Measurements from ENCODE around the gene TRIM54.

DNA sequence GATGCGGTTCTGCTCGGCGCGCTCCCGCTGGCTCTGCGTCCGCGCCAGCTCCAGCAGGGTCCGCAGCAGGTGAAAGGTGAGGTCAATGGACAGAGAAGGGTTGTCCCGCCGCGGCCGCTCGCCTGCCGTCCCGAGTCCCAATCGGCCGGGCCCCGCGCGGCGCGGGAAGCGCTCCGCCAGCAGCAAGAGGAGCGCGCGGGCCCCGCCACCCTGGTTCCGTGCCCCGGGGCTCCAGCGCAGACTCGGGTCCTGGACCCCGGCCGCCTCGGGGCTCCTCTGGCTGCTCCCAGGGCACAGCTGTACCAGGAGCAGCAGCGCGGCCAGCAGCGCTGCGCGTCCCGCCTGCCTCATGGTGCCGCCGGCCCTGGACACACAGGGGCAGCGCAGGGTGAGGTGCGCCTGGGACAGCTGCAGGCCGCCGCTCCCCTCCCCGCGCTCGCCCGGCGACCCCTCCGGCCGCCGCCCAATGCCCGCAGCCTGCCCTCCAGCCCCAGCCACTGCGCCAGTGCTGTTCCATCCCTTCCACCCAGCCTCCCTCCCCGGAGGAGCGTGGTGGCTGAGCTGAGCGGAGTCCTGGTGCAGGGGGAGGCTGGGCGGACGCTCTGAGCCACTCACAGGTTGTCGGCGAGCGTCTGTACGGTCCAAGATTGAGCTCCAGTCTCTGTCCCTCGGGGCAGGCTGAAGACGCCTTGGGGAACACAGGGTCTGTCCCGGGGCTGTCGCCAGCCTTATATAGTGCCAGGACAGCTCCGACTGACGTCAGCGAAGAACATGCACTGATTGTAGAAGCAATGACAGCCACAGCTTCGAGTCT, 25.5 kb downstream of the TRIM54 start:
- TF ChIP-seq, protein P1, sequence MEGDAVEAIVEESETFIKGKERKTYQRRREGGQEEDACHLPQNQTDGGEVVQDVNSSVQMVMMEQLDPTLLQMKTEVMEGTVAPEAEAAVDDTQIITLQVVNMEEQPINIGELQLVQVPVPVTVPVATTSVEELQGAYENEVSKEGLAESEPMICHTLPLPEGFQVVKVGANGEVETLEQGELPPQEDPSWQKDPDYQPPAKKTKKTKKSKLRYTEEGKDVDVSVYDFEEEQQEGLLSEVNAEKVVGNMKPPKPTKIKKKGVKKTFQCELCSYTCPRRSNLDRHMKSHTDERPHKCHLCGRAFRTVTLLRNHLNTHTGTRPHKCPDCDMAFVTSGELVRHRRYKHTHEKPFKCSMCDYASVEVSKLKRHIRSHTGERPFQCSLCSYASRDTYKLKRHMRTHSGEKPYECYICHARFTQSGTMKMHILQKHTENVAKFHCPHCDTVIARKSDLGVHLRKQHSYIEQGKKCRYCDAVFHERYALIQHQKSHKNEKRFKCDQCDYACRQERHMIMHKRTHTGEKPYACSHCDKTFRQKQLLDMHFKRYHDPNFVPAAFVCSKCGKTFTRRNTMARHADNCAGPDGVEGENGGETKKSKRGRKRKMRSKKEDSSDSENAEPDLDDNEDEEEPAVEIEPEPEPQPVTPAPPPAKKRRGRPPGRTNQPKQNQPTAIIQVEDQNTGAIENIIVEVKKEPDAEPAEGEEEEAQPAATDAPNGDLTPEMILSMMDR (IDR thresholded peaks at IDR 0.05), result no peak
- TF ChIP-seq MYBL2 (CRISPR knock-in tag; IDR thresholded peaks at IDR 0.05) (no peak), CREB1 (CRISPR knock-in tag; IDR thresholded peaks at IDR 0.05) (no peak), KAT7 (CRISPR knock-in tag; IDR thresholded peaks at IDR 0.05; ENCODE audit: borderline replicate concordance) (no peak), NR3C1 (CRISPR knock-in tag; conservative IDR thresholded peaks at IDR 0.05; ENCODE audit: low read depth) (no peak), ATF3 (CRISPR knock-in tag; conservative IDR thresholded peaks at IDR 0.05) (no peak), ZNF121 (CRISPR knock-in tag; IDR thresholded peaks at IDR 0.05) (no peak)
- TF ChIP-seq, protein P2, sequence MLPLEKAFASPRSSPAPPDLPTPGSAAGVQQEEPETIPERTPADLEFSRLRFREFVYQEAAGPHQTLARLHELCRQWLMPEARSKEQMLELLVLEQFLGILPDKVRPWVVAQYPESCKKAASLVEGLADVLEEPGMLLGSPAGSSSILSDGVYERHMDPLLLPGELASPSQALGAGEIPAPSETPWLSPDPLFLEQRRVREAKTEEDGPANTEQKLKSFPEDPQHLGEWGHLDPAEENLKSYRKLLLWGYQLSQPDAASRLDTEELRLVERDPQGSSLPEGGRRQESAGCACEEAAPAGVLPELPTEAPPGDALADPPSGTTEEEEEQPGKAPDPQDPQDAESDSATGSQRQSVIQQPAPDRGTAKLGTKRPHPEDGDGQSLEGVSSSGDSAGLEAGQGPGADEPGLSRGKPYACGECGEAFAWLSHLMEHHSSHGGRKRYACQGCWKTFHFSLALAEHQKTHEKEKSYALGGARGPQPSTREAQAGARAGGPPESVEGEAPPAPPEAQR (CRISPR knock-in tag; IDR thresholded peaks at IDR 0.05), result no peak
- TF ChIP-seq, protein P3, sequence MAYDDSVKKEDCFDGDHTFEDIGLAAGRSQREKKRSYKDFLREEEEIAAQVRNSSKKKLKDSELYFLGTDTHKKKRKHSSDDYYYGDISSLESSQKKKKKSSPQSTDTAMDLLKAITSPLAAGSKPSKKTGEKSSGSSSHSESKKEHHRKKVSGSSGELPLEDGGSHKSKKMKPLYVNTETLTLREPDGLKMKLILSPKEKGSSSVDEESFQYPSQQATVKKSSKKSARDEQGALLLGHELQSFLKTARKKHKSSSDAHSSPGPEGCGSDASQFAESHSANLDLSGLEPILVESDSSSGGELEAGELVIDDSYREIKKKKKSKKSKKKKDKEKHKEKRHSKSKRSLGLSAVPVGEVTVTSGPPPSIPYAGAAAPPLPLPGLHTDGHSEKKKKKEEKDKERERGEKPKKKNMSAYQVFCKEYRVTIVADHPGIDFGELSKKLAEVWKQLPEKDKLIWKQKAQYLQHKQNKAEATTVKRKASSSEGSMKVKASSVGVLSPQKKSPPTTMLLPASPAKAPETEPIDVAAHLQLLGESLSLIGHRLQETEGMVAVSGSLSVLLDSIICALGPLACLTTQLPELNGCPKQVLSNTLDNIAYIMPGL (CRISPR knock-in tag; IDR thresholded peaks at IDR 0.05), result no peak
- TF ChIP-seq, protein P4, sequence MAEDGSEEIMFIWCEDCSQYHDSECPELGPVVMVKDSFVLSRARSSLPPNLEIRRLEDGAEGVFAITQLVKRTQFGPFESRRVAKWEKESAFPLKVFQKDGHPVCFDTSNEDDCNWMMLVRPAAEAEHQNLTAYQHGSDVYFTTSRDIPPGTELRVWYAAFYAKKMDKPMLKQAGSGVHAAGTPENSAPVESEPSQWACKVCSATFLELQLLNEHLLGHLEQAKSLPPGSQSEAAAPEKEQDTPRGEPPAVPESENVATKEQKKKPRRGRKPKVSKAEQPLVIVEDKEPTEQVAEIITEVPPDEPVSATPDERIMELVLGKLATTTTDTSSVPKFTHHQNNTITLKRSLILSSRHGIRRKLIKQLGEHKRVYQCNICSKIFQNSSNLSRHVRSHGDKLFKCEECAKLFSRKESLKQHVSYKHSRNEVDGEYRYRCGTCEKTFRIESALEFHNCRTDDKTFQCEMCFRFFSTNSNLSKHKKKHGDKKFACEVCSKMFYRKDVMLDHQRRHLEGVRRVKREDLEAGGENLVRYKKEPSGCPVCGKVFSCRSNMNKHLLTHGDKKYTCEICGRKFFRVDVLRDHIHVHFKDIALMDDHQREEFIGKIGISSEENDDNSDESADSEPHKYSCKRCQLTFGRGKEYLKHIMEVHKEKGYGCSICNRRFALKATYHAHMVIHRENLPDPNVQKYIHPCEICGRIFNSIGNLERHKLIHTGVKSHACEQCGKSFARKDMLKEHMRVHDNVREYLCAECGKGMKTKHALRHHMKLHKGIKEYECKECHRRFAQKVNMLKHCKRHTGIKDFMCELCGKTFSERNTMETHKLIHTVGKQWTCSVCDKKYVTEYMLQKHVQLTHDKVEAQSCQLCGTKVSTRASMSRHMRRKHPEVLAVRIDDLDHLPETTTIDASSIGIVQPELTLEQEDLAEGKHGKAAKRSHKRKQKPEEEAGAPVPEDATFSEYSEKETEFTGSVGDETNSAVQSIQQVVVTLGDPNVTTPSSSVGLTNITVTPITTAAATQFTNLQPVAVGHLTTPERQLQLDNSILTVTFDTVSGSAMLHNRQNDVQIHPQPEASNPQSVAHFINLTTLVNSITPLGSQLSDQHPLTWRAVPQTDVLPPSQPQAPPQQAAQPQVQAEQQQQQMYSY (CRISPR knock-in tag; IDR thresholded peaks at IDR 0.05), result no peak
- TF ChIP-seq, protein P5, sequence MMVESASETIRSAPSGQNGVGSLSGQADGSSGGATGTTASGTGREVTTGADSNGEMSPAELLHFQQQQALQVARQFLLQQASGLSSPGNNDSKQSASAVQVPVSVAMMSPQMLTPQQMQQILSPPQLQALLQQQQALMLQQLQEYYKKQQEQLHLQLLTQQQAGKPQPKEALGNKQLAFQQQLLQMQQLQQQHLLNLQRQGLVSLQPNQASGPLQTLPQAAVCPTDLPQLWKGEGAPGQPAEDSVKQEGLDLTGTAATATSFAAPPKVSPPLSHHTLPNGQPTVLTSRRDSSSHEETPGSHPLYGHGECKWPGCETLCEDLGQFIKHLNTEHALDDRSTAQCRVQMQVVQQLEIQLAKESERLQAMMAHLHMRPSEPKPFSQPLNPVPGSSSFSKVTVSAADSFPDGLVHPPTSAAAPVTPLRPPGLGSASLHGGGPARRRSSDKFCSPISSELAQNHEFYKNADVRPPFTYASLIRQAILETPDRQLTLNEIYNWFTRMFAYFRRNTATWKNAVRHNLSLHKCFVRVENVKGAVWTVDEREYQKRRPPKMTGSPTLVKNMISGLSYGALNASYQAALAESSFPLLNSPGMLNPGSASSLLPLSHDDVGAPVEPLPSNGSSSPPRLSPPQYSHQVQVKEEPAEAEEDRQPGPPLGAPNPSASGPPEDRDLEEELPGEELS (CRISPR knock-in tag; IDR thresholded peaks at IDR 0.05), result no peak
